Left colon (tissue), 2 donors: Measurements from ENCODE around the gene SEC14L1. TPM values are rescaled to one million over a fixed set of nuclear protein-coding genes. Genes with fewer than 3 reads are reported as not detected.

ENCODE experiments used
- ATAC-seq: fragments of 200-7000 bp; cut with Tn5 transposase; one replicate; pipeline ENCODE4 v1.9.1; 2020; ENCODE audit warnings: mild to moderate bottlenecking, moderate library complexity
- DNase-seq, 2 donors: peaks; one replicate each; pipeline ENCODE4 v3.0.0-alpha.2; 2020
- intact Hi-C, 2 donors: fragments of 100-400 bp; cut with DNase I in 1 of 2; cut with micrococcal nuclease in 1 of 2; formaldehyde crosslinking; loops; one replicate each; pipeline versions ENCODE4 v1.11.2 to v1.14.0; 2022; cut with DNase I, micrococcal nuclease
- total RNA-seq, 2 donors: library from RNA; stranded (reverse); fragmentation: NEBNext Ultra II Directional; extraction: Animal tissue kit (Norgen Biotek cat#: 25700); gene quantifications; one replicate each; pipeline ENCODE4 v1.2.1, GENCODE V29; 2021
- donor health status: DM: no; HTN: no; CAD: no.
- donor health status: DM: yes; HTN: yes; CAD: no.

The SEC14L1 gene
- total RNA-seq, 2 donors from 2014 or later: 30.4 to 48.2 TPM

GRCh38 chr17:77177002-77177741 lies 36.4 kb downstream of the SEC14L1 start:
- no peak for DNase-seq
- ATAC-seq: no peak
- intact Hi-C loops: no loop called here

GRCh38 chr17:77178050-77178449 lies 37.3 kb downstream of the SEC14L1 start:
- DNase-seq: no peak
- ATAC-seq: no peak
- intact Hi-C loops: no loop called here

DNA sequence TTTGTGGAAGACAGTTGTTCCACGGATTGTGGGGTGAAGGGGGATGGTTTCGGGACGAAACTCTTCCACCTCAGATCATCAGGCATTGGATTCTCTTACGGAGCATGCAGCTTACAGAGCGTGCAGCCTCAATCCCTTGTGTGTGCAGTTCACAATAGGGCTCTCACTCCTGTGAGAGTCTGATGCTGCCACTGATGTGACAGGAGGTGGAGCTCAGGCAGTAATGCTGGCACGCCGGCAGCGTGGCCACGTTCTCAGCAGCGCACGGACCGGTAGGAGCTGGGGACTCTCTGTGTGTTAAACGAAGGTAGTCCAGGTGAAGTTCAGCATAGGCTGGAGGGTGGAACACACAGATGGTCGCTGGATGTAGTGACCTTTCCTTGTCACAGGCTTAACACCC lies 37.8 kb downstream of the SEC14L1 start:
- ATAC-seq: no peak
- DNase-seq: no peak
- intact Hi-C loops: no loop called here

DNA sequence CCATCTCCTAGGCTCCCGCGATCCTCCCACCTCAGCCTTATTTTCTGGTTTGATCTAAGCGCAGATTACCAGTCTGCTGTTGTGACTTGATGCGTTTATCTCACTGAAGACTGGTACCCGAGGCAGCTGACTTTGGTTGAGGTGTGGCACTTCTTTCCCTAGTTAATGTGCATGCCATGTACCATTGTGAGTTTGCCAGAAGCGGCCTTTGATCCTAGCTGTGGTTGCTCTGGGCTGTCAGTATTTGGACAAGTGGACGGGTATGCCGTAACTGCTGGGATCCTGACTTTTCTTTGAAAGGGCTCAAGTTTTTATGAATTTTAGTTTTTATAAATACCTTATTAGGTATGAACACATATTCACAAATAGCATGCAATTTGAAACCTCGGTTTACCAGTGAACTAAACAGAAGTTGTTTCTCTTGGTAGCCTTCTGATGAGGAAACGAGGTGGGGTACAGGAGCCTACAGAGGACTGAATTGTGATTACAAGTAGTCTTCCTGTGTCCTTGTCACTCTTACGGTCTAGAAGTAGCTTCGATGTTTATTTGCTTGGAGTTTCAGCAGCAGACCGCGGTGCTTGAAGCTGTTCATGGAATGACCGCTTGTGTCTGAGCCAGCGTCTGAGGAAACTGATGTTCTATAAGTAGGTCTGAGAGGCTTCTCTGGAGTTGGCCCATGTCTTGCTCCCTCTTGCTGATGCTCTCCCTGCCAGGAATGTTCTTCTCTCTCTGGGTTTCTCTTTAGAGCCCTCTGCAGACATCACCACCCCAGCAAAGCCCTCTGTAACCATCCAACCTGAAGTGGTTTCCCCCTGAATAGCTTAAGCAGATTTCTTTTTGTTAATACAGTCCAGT lies 40.0 kb downstream of the SEC14L1 start:
- intact Hi-C loops: no loop called here
- DNase-seq (no peak), ATAC-seq (no peak)

DNA sequence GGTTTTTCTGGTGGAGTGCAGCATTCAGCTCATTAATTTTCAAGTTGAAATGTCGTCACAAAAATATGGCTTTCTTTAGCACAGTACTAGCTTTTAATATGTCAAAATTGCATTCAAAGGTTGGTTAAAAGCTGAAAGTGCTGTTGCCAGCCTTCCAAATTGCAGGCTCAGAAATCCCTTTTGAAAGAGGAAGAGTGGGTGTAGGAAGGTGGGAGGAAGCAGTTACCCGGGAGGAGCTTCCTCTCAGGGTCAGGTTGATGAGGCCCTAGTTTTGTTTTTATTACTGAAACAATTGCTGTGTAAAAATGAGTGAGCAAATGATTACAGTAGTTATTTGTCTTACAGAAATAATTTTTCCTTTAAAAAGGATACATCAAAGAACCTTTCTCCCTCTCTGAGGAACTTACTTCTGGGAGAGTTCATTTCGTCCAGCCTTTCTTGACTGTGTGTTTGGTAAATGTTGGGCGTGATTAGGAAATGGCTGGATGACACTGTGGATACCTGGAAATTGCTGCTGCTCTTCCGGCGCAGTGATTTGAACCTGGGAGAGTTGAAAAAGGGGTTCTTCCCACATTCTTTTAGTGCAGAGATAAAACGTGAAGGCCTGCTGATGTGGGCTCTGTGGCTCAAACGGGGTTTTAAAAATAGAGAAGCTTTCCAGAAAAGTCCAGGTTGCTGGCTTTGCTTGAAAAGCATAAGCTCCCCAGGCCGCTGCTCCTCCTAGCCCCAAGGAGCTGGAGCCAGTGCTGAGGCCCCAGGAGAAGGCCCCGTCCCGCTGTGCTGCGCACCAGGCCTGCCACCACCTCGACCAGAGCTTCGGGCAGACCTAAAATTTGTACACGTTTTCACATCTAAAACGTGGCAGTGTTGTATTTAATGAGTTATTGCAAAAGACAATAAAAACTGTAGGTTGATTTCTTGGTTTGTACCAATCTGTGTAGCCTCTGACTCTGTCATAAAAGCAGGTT lies 41.7 kb downstream of the SEC14L1 start:
- intact Hi-C loops: no loop called here
- DNase-seq: no peak
- no peak for ATAC-seq

- ATAC-seq (no peak), DNase-seq (no peak)
- intact Hi-C loops: no loop called here
These were observed 43.7 kb downstream of the SEC14L1 start for GRCh38 chr17:77184474-77184873.

DNA sequence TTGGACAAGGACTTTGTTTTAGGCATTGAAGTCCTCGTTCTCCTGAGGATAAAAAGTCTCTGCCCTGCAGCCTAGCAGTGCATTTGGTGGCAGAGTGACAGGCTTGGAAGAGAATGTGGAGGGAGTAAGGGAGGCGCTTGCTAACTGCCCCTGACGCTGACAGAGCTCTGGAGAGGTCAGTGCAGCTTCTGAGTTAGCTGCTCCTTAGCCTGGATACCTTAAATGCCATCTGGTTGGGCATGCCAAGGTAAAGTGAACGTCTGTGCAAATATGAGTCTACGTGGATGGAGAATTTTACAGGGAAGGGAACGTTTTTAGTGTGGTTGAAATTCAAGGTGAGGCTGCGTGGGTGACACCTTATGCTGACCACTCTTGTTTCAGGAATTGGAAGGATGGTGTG lies 44.4 kb downstream of the SEC14L1 start:
- intact Hi-C loops: no loop called here
- DNase-seq: no peak
- no peak for ATAC-seq

- DNase-seq (no peak), ATAC-seq (no peak)
- intact Hi-C loops: no loop called here
These were observed 45.4 kb downstream of the SEC14L1 start for GRCh38 chr17:77186141-77186604.

- intact Hi-C loops: no loop called here
- ATAC-seq: no peak
- no peak for DNase-seq
These were observed 47.6 kb downstream of the SEC14L1 start for GRCh38 chr17:77188084-77189066.

- no peak for ATAC-seq
- DNase-seq: no peak
- intact Hi-C loops: no loop called here
These were observed 48.4 kb downstream of the SEC14L1 start for GRCh38 chr17:77189148-77189547.

DNA sequence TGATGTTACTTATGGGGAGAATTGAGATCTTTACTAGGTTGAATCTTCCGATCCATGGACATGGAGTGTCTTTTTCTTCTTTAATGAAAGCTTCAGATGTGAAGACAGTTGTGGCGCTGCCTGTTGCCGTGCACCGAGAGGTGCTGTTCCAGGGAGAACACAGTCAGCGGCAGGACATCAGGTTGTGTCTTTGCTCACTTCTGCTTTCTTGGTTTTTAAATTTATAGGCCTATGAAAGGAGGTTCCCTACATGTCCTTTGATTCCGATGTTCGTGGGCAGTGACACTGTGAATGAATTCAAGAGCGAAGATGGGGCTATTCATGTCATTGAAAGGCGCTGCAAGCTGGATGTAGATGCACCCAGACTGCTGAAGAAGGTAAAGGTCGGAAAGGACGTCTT lies 49.8 kb downstream of the SEC14L1 start:
- DNase-seq: no peak
- no peak for ATAC-seq
- intact Hi-C loops: no loop called here

- intact Hi-C loops: no loop called here
- no peak for ATAC-seq
- no peak for DNase-seq
These were observed 50.5 kb downstream of the SEC14L1 start for GRCh38 chr17:77191244-77191643.

- DNase-seq (no peak), ATAC-seq (no peak)
- intact Hi-C loops: no loop called here
These were observed 52.9 kb downstream of the SEC14L1 start for GRCh38 chr17:77193653-77194052.

- intact Hi-C loops: no loop called here
- DNase-seq (no peak), ATAC-seq (no peak)
These were observed 53.4 kb downstream of the SEC14L1 start for GRCh38 chr17:77194179-77194578.

DNA sequence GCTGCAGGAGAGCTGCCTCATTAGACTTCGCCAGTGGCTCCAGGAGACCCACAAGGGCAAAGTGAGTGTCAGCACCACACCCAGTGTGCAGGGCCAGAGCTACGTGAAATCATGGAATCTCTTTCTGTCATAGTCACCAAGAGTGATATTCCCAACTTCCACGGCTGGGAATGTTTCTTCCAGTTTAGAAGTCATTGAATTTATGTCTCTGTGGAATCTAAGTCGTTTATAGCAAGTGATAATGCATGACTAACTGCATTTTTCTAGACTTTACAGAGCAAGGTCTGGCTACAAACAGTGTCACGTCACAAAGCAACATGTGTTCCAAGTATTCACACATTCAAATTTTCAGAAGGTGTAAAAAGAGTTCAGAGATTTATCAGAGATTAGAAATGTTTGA lies 55.5 kb downstream of the SEC14L1 start:
- DNase-seq: no peak
- intact Hi-C loops: no loop called here
- ATAC-seq: no peak

GRCh38 chr17:77197115-77197514 lies 56.3 kb downstream of the SEC14L1 start:
- intact Hi-C loops: no loop called here
- ATAC-seq (no peak), DNase-seq (no peak)

- ATAC-seq: no peak
These were observed 59.9 kb downstream of the SEC14L1 start for GRCh38 chr17:77200711-77201110.

DNA sequence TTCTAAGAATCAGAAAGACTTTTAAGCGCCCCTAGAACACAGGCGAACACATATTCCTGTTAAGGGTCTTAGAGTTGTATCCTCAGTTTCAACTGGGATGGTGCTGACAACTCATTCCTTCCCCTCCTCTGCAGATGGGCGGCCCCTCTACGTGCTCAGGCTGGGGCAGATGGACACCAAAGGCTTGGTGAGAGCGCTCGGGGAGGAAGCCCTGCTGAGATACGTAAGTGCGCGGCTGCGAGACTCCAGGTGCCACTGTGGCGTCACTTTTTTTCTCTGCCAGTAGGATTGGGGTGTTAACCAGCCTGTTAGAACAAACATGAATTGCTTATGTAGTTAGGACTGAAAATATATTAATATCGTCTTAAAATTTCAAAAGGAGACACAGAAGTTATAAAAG lies 62.7 kb downstream of the SEC14L1 start:
- intact Hi-C loops: no loop called here
- DNase-seq (no peak), ATAC-seq (no peak)

More at GRCh38 chr17:77200711-77201110, 59.9 kb downstream of the SEC14L1 start:
- intact Hi-C loops: no loop called here
- DNase-seq: no peak
